ENCODE results near the gene CDH15.
"Not testable (repeated sequence)": the region's sequence is repeated elsewhere in the genome, so short reads cannot be mapped to it uniquely, and the experiment has no call there.

Gene CDH15

GRCh38 chr16:89187032-89187769 is 15.7 kb downstream of the CDH15 start:
- Histone ChIP-seq H3K9me3 (ENCODE audit: insufficient read depth, low read length) (no peaks in the 10 kb centered on the region), H2AFZ (ENCODE audit: low read depth, low read length, severe bottlenecking) (no peak overlapping the region), H3K79me2 (ENCODE audit: insufficient read depth, low read length) (no peaks in the 10 kb centered on the region), H3K9me2 (replicated peaks; ENCODE audit: insufficient read depth, low read length) (no peaks in the 10 kb centered on the region), H3K4me2 (ENCODE audit: low read depth, low read length, poor library complexity, severe bottlenecking) (no peak overlapping the region), H4K20me1 (ENCODE audit: low read depth, low read length) (no peaks in the 10 kb centered on the region), H3K9ac (ENCODE audit: low read length) (no peak overlapping the region), H3K4me3 (ENCODE audit: insufficient read depth, low read length, poor library complexity, severe bottlenecking) (no peak overlapping the region), H3F3A (ENCODE audit: insufficient read depth) (0 out of 2 replicates have a peak, but pooled peaks cover 3% of the 10 kb centered on the region), H3K27me3 (ENCODE audit: low read length) (no peaks in the 10 kb centered on the region), H3K27ac (ENCODE audit: low read depth, low read length) (no peak overlapping the region), H3K36me3 (ENCODE audit: low read length) (no peaks in the 10 kb centered on the region)
- TF ChIP-seq CTCF (IDR thresholded peaks at IDR 0.05; ENCODE audit: insufficient read depth, low read length, poor library complexity, severe bottlenecking) (no peak), EZH2phosphoT487 (conservative IDR thresholded peaks at IDR 0.05; ENCODE audit: low read length) (no peak)

GRCh38 chr16:89187770-89188392 is 16.3 kb downstream of the CDH15 start:
- TF ChIP-seq EZH2phosphoT487 (conservative IDR thresholded peaks at IDR 0.05; ENCODE audit: low read length) (no peak), CTCF (IDR thresholded peaks at IDR 0.05; ENCODE audit: insufficient read depth, low read length, poor library complexity, severe bottlenecking) (no peak)
- H3K9ac ChIP-seq (ENCODE audit: low read length): no peak overlapping the region
- no peaks in the 10 kb centered on the region for H3K9me3 ChIP-seq (ENCODE audit: insufficient read depth, low read length)
- H3K4me3 ChIP-seq (ENCODE audit: insufficient read depth, low read length, poor library complexity, severe bottlenecking): no peak overlapping the region
- no peaks in the 10 kb centered on the region for H3K27me3 ChIP-seq (ENCODE audit: low read length)
- H3K36me3 ChIP-seq (ENCODE audit: low read length): no peaks in the 10 kb centered on the region
- H3K9me2 ChIP-seq (replicated peaks; ENCODE audit: insufficient read depth, low read length): no peaks in the 10 kb centered on the region
- H4K20me1 ChIP-seq (ENCODE audit: low read depth, low read length): no peaks in the 10 kb centered on the region
- H3K79me2 ChIP-seq (ENCODE audit: insufficient read depth, low read length): no peaks in the 10 kb centered on the region
- H3K4me2 ChIP-seq (ENCODE audit: low read depth, low read length, poor library complexity, severe bottlenecking): no peak overlapping the region
- no peak overlapping the region for H2AFZ ChIP-seq (ENCODE audit: low read depth, low read length, severe bottlenecking)
- 0 out of 2 replicates have a peak, but pooled peaks cover 3% of the 10 kb centered on the region for H3F3A ChIP-seq (ENCODE audit: insufficient read depth)
- no peak overlapping the region for H3K27ac ChIP-seq (ENCODE audit: low read depth, low read length)

GRCh38 chr16:89188471-89189357 is 17.2 kb downstream of the CDH15 start:
- H3K4me3 ChIP-seq (ENCODE audit: insufficient read depth, low read length, poor library complexity, severe bottlenecking); H4K20me1 ChIP-seq (ENCODE audit: low read depth, low read length); H3K4me2 ChIP-seq (ENCODE audit: low read depth, low read length, poor library complexity, severe bottlenecking); H3K27me3 ChIP-seq (ENCODE audit: low read length); H3K9me2 ChIP-seq (replicated peaks; ENCODE audit: insufficient read depth, low read length); H3K79me2 ChIP-seq (ENCODE audit: insufficient read depth, low read length); H3K36me3 ChIP-seq (ENCODE audit: low read length); H3K27ac ChIP-seq (ENCODE audit: low read depth, low read length); H3F3A ChIP-seq (ENCODE audit: insufficient read depth); H3K9ac ChIP-seq (ENCODE audit: low read length); H3K9me3 ChIP-seq (ENCODE audit: insufficient read depth, low read length); H2AFZ ChIP-seq (ENCODE audit: low read depth, low read length, severe bottlenecking): not testable (repeated sequence)

Data from SU-DHL-6 (cell line).